A549 (cell line): ENCODE data around the gene ANKS4B. TPM values are rescaled to one million over a fixed set of nuclear protein-coding genes. Genes with fewer than 3 reads are reported as not detected.
A peak's percentile ranks its signal among the peaks of the same experiment; 100 is the strongest.

Experiments used
- BHLHE40 ChIP-seq: IDR thresholded peaks from 2 replicates; pipeline ENCODE4 v1.6.1; 2012; ENCODE audit warnings: low read depth, low read length, inconsistent platforms
- EHF ChIP-seq: fragments of 250-450 bp; sonication (Bioruptor Pico); IDR thresholded peaks from 2 replicates; pipeline ENCODE4 v1.5.0; 2020; ENCODE audit warnings: mild to moderate bottlenecking
- ELK1 ChIP-seq: fragments of 150-350 bp; IDR thresholded peaks from 2 replicates; pipeline ENCODE4 v1.6.1; 2014; ENCODE audit warnings: low read depth, mild to moderate bottlenecking, low read length
- EP300 ChIP-seq, 2 experiments: fragments of >200 bp; sonication (Bioruptor Twin); formaldehyde crosslinking; IDR thresholded peaks; 2 replicates in 1 of 2; 3 replicates in 1 of 2; pipeline ENCODE4 v1.6.1; 2016 to 2017
- FOSB ChIP-seq: fragments of 250-450 bp; sonication (Bioruptor Pico); IDR thresholded peaks from 2 replicates; pipeline ENCODE4 v1.5.0; 2020; ENCODE audit warnings: mild to moderate bottlenecking, moderate library complexity
- FOXS1 ChIP-seq: fragments of 250-450 bp; sonication (Bioruptor Pico); IDR thresholded peaks from 2 replicates; pipeline ENCODE4 v1.5.0; 2020; ENCODE audit warnings: mild to moderate bottlenecking, moderate library complexity
- HDAC2 ChIP-seq: fragments of 200-600 bp; sonication (generic); IDR thresholded peaks from 2 replicates; pipeline ENCODE4 v1.6.1; 2016
- HEYL ChIP-seq: fragments of 250-450 bp; sonication (Bioruptor Pico); IDR thresholded peaks from 2 replicates; pipeline ENCODE4 v1.8.0; 2021; ENCODE audit warnings: mild to moderate bottlenecking, moderate library complexity
- HOXA7 ChIP-seq: fragments of 250-450 bp; sonication (Bioruptor Pico); IDR thresholded peaks from 2 replicates; pipeline ENCODE4 v1.5.0; 2020; ENCODE audit warnings: mild to moderate bottlenecking, moderate library complexity
- HOXB5 ChIP-seq: fragments of 250-450 bp; sonication (Bioruptor Pico); IDR thresholded peaks from 2 replicates; pipeline ENCODE4 v1.5.0; 2020; ENCODE audit warnings: mild to moderate bottlenecking, moderate library complexity
- JUN ChIP-seq, 2 experiments: fragments of >200 bp; sonication (Bioruptor Twin); formaldehyde crosslinking; IDR thresholded peaks; 2 replicates in 1 of 2; 3 replicates in 1 of 2; pipeline ENCODE4 v1.6.1; 2016 to 2017
- JUNB ChIP-seq: fragments of >200 bp; sonication (Bioruptor Twin); formaldehyde crosslinking; IDR thresholded peaks from 2 replicates; pipeline ENCODE4 v1.6.1; 2016
- NPAS2 ChIP-seq: fragments of 250-450 bp; sonication (Bioruptor Pico); IDR thresholded peaks from 2 replicates; pipeline ENCODE4 v1.8.0; 2022; ENCODE audit warnings: mild to moderate bottlenecking, moderate library complexity, borderline replicate concordance
- PHF8 ChIP-seq: fragments of 200-600 bp; sonication (generic); IDR thresholded peaks from 2 replicates; pipeline ENCODE4 v1.6.1; 2016; ENCODE audit warnings: low read depth, mild to moderate bottlenecking, antibody characterized with exemption, moderate library complexity, borderline replicate concordance
- POLR2A ChIP-seq: IDR thresholded peaks from 2 replicates; pipeline ENCODE4 v1.6.1; 2012; ENCODE audit warnings: mild to moderate bottlenecking, low read length
- POLR2AphosphoS2 ChIP-seq: conservative IDR thresholded peaks from 2 replicates; pipeline ENCODE4 v1.6.1; 2012; ENCODE audit warnings: low read length, improper control_type of control experiment, inconsistent platforms
- RARB ChIP-seq: fragments of 250-450 bp; sonication (Bioruptor Pico); IDR thresholded peaks from 2 replicates; pipeline ENCODE4 v1.8.0; 2021; ENCODE audit warnings: mild to moderate bottlenecking, moderate library complexity
- REST ChIP-seq: fragments of 200-600 bp; sonication (generic); IDR thresholded peaks from 2 replicates; pipeline ENCODE4 v1.6.1; 2016; ENCODE audit warnings: antibody characterized with exemption, mild to moderate bottlenecking, moderate library complexity
- RNF2 ChIP-seq: fragments of 200-600 bp; sonication (generic); IDR thresholded peaks from 2 replicates; pipeline ENCODE4 v1.6.1; 2016; ENCODE audit warnings: low read depth, mild to moderate bottlenecking, antibody characterized with exemption, moderate library complexity, borderline replicate concordance
- TP53 ChIP-seq: fragments of 250-450 bp; sonication (Bioruptor Pico); IDR thresholded peaks from 2 replicates; pipeline ENCODE4 v1.5.0; 2021; ENCODE audit warnings: mild to moderate bottlenecking, moderate library complexity
- ZC3H11A ChIP-seq: fragments of 450-650 bp; IDR thresholded peaks from 2 replicates; pipeline ENCODE4 v1.6.1; 2014; ENCODE audit warnings: antibody characterized with exemption, mild to moderate bottlenecking
- ZFP36 ChIP-seq: fragments of 450-650 bp; IDR thresholded peaks from 2 replicates; pipeline ENCODE4 v1.6.1; 2014; ENCODE audit warnings: borderline replicate concordance; ENCODE audit not compliant: partially characterized antibody
- ZNF302 ChIP-seq: fragments of 250-450 bp; sonication (Bioruptor Pico); IDR thresholded peaks from 2 replicates; pipeline ENCODE4 v1.9.0; 2021; ENCODE audit warnings: inconsistent platforms, mild to moderate bottlenecking, moderate library complexity
- polyA plus RNA-seq, 4 experiments: library from polyadenylated mRNA; depleted of rRNA in 3 of 4; stranded (reverse); fragments of >200 nt; fragmentation: RNase III in 1 of 4; extraction: RNeasy Plus Mini Kit Qiagen cat#74134 plus additional on column Dnase treatment in 1 of 4; gene quantifications; 2 replicates in 3 of 4; 3 replicates in 1 of 4; pipeline ENCODE4 v1.2.3, GENCODE V29; 2011 to 2017
- TF ChIP-seq, protein P1 (sequence below): fragments of >200 bp; sonication (Bioruptor Twin); formaldehyde crosslinking; IDR thresholded peaks from 3 replicates; pipeline ENCODE4 v1.5.1; 2016
- TF ChIP-seq, protein P2 (sequence below): IDR thresholded peaks from 2 replicates; pipeline ENCODE4 v1.6.1; 2012; ENCODE audit warnings: low read depth, borderline replicate concordance
- TF ChIP-seq, protein P3 (sequence below): fragments of >200 bp; sonication (Bioruptor Twin); formaldehyde crosslinking; IDR thresholded peaks from 3 replicates; pipeline ENCODE4 v1.6.1; 2016
- TF ChIP-seq, protein P4 (sequence below): IDR thresholded peaks from 2 replicates; pipeline ENCODE4 v1.6.1; 2012

The ANKS4B gene
- polyA plus RNA-seq, 2 of the 4 experiments (the other 2 are of a cell fraction): 0.27 to 1.8 TPM

GRCh38 chr16:21222495-21223337 lies 10.8 kb upstream of the ANKS4B start (continued):
- TF ChIP-seq, protein P1, sequence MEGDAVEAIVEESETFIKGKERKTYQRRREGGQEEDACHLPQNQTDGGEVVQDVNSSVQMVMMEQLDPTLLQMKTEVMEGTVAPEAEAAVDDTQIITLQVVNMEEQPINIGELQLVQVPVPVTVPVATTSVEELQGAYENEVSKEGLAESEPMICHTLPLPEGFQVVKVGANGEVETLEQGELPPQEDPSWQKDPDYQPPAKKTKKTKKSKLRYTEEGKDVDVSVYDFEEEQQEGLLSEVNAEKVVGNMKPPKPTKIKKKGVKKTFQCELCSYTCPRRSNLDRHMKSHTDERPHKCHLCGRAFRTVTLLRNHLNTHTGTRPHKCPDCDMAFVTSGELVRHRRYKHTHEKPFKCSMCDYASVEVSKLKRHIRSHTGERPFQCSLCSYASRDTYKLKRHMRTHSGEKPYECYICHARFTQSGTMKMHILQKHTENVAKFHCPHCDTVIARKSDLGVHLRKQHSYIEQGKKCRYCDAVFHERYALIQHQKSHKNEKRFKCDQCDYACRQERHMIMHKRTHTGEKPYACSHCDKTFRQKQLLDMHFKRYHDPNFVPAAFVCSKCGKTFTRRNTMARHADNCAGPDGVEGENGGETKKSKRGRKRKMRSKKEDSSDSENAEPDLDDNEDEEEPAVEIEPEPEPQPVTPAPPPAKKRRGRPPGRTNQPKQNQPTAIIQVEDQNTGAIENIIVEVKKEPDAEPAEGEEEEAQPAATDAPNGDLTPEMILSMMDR: no peak
- TF ChIP-seq NPAS2 (CRISPR knock-in tag) (0 out of 2 replicates have a peak, but pooled peaks have one; percentile 14), POLR2AphosphoS2 (no peak), JUNB (no peak), ZFP36 (no peak), HOXB5 (CRISPR knock-in tag) (peak; percentile 69; the same call in 1 of the 2 replicates), POLR2A (no peak), EHF (CRISPR knock-in tag) (peak; percentile 96), ZC3H11A (no peak), REST (no peak), RARB (CRISPR knock-in tag) (no peak), TP53 (CRISPR knock-in tag) (no peak), BHLHE40 (no peak), HEYL (CRISPR knock-in tag) (peak; percentile 53; the same call in 1 of the 2 replicates), PHF8 (no peak), RNF2 (no peak), FOSB (CRISPR knock-in tag) (no peak), EP300 (IDR thresholded peaks at IDR 0.05) (no peak), ZNF302 (peak; percentile 94), HOXA7 (CRISPR knock-in tag) (no peak), HDAC2 (no peak), ELK1 (no peak), FOXS1 (CRISPR knock-in tag) (peak; percentile 85; the same call in 1 of the 2 replicates), JUN (IDR thresholded peaks at IDR 0.05) (no peak)
- TF ChIP-seq, protein P2, sequence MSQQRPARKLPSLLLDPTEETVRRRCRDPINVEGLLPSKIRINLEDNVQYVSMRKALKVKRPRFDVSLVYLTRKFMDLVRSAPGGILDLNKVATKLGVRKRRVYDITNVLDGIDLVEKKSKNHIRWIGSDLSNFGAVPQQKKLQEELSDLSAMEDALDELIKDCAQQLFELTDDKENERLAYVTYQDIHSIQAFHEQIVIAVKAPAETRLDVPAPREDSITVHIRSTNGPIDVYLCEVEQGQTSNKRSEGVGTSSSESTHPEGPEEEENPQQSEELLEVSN: no peak
- TF ChIP-seq, protein P3, sequence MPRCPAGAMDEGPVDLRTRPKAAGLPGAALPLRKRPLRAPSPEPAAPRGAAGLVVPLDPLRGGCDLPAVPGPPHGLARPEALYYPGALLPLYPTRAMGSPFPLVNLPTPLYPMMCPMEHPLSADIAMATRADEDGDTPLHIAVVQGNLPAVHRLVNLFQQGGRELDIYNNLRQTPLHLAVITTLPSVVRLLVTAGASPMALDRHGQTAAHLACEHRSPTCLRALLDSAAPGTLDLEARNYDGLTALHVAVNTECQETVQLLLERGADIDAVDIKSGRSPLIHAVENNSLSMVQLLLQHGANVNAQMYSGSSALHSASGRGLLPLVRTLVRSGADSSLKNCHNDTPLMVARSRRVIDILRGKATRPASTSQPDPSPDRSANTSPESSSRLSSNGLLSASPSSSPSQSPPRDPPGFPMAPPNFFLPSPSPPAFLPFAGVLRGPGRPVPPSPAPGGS: no peak
- TF ChIP-seq, protein P4, sequence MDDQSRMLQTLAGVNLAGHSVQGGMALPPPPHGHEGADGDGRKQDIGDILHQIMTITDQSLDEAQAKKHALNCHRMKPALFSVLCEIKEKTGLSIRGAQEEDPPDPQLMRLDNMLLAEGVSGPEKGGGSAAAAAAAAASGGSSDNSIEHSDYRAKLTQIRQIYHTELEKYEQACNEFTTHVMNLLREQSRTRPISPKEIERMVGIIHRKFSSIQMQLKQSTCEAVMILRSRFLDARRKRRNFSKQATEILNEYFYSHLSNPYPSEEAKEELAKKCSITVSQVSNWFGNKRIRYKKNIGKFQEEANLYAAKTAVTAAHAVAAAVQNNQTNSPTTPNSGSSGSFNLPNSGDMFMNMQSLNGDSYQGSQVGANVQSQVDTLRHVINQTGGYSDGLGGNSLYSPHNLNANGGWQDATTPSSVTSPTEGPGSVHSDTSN: no peak
